Fibroblast of skin of back (primary cell): ENCODE results near the gene NTRK3.

Experiments
- DNase-seq: peaks from one replicate; pipeline ENCODE4 v3.0.0-alpha.2; 2013

The NTRK3 gene

DNA sequence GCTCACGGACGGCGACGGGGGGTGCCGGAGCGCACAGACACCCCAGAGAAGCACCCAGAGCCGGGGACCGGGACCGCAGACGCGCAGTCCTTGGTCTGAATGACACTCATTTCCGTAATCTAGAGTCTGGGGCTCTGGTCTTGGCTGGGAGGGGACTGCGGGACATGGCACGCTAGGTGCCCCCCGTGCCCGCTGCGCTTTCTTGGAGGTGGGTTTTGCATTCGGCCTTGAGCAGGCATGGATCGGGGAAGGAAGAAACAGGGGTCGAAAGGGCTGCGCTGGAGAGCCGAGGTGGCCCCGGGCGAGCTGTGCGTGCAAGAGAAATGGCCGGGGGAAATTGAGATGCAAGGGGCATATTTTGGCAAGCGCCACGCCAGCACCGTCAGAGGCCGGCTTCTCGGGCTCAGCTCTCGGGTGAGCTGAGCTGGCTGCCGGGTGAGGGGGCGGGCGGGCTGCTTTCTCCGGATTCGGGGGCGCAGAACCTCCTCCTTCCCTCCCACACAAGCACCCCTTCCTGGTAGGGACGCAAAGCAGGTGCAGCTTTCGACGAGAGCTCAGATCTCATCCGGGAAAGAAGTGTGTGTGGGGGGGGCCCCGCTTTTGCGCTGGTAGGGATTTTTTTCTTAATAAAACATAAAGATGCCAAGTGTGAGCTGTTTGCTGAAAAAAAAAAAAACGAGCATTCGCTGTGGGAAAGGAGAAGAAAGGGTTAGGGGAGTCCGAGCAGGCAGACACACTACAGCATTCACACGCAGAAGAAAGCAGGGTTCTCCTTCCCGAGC lies 963 bp upstream of the NTRK3 start:
- no peak for DNase-seq

DNA sequence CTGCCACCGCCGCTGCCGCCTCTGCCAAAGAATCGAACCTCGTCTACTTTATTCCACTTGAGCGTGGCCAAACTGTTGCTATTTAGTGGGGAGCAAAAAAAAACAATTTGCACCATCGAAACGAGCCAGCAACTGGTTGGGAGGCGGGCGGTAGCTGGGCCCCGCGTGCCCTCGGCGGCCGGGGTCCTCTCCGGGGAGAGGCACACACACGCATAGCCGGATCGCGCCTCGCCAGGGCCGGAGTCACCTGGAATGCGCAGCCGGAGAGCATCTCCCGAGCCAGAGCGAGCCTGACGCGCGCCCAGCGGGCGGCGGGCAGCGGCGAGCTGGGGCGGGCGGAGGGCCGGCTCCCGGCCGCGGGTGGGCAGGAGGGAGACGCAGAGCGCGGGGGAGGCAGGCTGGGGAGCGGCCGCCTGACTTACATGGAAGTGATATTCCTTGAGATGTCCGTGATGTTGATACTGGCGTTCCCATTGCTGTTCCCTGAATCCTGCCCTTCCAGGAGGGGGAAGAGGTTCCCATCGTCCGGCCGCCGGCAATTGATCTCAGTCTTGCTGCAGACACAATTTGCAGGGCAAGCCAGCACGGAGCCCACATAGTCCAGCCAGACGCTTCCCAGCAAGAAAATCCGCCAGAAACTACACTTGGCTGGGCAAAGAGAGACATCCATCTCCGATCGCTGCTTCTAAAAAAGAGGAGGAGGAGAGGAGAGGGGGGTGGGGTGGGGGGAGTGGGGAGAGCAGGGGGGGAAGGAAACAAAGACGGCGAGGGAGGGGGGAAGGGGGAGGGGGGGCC lies 858 bp downstream of the NTRK3 start:
- DNase-seq: peak; percentile 51

DNA sequence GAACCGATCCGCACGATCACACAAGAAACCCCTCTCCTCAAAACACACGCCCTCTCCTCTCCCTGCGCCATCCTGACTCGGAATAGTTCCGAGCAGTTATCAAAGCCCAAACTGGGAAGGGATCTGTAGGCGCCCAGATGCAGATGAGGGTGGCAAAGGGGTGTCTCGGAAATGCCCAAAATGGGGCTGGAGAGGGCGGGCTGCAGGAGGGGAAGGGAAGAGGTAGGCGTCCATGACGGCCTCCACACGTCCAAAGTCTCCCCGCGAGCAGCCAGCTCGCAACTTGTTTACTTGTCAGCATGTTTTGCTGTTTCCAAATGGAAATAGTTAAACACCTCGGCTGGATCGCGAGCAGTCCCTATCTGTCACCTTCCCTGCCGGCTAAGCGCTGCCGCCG lies 1.5 kb downstream of the NTRK3 start:
- no peak for DNase-seq

DNA sequence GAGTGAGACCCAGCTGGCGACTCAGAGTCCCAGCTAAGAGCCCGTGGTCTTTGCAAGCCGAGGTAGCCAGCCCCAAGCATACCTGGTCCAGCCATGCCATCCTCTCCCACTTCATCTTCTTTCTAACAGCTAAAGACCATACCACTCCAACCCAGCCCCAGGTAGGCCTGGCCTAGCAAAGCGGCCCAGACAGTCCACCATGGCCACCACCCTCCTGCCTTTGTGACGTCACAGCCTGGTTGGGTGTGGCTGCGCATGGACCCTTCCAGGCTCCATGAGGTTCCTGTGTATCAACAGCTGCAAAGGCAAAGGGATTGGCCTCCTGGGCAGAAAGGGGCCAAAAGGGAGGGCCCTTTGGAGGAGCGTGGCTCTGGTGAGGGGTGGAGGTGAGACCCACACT lies 4.1 kb downstream of the NTRK3 start:
- no peak for DNase-seq

DNA sequence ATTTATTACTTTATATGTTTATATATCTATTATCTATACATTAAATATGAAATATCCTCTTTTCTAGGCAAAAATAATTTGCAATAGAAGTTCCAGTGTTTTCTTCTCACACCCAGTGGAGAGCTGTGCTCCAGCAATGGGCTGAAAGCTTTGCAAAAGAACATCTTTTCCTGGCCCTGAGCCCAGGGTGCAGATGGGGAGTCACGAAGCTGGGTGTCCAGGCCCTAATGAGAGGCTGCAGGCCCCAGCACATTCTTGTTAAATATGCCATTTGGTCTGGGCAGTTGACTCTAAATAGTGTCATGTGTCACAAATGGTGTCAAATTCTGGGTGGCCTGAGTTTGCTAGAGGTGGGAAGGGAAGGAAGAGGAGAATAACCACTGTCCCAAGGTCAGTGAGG lies 5.7 kb downstream of the NTRK3 start:
- no peak for DNase-seq

DNA sequence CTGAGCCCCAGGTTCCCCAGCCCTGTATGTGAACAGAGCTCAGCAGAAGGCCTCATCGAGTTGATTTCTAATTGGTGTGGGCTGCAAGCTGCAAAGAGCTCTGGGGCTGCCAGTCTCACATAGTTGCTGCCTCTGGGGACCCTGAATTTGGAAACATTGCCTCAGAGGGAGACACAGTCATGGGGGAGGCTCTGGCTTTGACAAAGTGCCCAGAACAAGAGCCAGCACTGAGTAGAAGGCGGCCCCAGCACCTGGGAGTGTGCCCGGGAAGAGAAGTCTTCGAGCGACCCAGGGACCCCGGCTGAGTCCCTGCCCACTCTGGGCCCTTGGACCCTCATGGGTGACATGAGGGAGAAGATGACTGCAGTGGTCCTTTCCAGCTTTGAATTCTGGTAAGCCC lies 7.3 kb downstream of the NTRK3 start:
- DNase-seq: no peak

DNA sequence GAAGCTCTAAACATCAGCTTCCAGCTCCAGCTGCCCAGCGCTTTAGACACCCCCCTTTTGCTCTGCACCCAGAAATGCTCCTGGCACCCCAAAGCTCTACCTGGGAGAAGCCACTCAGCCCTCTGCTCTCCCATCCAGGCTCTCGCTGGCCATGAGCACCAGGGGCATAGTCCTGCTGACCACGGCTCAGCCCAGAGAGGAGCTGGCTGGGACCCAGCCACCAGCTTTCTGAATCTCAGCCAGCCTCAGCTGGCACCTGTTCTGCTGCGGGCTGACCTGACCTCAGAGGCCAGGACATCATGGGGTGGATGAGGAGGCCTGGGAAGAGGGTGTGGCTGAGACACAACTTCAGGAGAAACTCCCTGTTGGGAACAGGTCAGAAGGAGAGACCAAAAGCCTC lies 8.6 kb downstream of the NTRK3 start:
- DNase-seq: no peak

DNA sequence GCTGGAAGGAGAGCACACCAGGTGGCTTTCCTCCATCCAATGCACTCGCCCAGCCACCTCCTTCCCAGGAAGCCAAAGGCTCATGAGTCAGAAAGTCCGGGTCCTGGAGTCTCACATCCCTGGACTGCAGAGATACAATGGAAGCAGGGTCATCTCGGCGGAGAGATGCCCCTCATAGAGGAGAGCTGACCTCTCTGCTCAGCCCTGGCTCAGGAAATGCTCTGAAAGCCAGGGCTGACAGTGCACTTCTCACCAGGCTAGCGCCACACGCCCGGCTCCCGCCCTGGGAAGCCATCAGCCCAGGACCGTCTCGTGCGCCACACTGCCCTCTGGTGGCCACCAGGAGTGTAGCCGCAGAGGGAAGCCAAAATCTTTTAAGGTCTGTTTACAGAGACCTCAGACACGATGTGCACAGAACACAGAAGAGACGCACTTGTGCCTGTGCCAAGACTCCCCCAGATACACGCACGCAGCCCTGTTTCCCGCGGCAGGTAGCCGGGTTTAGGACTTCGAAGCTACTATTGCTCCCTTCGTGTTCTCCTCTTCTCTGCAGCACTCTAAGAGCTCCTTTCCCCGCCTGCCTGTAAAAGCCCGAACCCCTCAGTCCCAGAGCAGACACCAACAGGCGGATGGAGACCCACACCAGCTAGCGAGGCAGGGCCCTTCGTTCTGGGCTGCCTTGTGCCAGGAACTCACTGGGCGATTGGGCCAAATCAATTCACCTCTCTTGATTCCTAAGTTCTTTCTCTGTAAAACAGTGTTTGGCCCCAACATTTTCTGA lies 9.7 kb downstream of the NTRK3 start:
- DNase-seq: peak; percentile 64

DNA sequence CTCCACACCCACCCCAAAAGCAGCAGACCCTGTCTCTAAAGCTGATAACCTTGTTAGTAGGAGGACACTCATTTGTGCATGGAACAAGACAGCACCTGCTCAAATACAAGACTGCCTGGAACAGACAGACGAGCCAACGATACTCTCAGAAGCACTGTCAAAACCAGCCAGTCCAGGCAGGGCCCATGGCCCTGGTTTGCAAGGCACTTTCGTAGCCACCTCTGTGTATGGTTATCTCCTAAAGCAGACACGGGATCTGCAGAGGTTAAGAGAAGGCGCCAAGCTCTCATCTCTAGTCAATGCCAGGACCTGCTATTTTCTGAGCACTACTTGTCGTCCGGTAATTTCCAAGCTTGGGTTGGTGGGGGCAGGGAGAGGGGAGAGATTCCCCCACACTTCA lies 10.5 kb downstream of the NTRK3 start:
- DNase-seq: no peak

DNA sequence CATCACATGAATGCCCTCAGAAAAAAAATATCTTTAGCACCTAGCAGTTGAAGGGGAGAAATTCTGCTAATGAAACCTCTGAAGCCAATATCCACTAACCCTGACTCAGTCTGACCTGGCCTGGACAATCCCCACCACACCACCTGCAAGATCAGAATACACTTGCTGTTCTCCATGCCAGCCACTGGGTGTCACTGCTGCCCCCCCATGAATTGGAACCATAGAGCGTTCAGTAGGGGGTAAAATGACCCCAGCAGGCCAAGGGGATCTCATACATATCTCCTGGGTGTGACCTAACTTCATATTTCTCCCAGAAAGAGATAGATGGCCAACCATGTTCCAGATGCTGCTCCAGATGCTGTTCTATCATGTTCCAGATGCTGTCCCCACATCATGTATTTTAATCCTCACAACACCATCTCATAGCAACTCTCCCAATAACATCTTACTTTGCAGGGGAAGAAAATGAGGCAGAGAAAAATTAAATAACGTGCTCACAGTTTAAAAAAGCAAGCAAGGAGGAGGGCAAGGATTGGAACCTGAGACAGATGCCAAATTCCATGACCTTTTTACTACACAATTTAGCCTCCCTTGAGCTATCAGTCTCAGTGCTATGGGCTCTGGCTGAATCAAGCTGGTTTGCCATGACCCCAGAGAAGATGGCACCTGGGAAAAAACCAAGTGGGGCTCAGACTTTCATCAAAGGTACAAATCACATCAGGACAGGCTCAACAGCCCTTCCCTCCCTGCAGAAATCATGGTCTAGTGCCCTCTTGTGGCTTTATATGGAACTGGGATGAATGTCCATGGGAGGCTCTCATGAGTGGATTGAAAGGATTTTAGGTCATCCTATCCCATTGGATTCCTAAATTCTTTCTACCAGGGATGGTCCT lies 12.4 kb downstream of the NTRK3 start:
- peak; percentile 39 for DNase-seq

DNA sequence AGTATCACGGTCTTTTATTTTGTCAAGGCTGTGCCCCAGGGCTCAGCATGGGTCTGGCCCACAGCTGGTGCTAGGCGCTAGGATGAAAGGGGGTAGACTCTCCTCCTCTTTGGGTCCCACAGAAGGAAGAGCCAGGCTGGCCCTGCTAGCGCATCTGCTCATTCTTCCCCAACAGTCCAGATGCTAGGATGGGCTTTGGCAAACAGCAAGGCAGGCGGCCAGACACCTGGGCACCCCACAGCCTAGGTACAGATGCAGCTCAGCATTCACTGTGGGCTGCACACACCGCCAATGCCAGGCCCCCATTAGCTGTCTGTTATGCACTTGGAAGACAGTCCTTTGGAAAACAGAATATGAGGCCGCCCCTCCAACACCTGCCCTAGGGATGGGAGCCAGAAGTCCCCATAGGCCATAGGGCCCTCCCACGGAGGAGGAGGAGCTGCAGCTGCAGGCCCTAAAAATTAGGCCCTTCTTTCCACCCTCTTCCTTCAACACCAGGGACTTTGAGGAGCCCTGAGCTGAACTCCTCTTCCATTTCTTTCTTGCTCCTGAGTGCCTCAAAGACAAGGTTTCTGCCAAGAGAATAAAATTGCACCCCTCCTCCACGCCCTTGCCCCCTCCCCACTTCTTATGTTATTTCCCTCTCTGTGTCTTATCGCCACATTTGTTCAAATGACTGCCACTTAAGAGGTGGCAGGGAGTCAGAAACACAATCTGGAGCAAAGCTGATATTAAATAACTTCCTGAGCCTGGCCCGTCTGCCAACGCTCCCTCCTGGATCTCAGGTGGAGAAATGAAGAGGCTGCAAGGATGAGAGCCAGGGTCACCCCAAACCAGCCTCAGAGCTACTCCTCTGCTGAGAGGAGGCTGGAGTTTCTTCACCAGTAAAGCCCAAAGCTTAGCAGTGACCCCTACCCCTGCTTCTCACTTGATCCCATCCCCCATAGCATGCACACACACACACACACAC lies 13.7 kb downstream of the NTRK3 start:
- no peak for DNase-seq

DNA sequence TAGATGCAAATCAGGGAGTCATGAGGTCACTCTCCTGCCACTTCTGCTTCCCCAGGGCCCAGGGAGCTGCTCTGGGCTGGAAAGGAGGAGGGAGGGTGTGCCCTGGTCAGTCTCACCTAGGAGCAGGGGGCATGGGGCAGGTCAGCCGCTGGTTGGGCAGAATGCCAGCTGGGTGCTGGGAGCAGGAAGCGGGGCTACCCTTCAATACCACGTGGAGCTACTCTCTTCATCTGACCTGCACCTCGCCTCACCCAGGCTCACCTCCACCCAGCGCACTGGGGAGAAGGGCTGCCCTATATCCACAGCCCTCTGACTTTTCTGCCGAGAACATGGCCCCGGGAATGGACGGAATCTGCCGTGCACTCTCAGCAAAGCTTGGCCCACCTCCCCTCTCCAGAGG lies 15.1 kb downstream of the NTRK3 start:
- no peak for DNase-seq

DNA sequence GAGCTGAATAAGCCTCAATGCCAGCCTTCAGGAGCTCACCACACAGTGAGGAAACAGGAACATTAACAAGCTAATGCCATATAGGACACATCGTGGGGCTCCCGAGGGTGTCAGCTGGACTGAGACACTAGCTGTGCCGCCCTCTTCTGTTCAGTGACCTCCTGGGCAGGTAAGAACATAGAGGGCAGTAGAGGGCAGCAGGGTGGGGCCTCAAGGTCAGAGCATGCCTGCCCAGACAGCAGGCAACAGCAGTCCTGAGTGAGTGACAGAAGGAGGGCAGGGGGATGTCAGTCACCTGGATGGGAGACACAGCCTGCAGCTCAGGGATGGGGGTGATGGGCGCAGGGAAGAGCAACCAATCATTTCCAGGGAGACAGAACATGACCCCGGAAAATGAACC lies 15.5 kb downstream of the NTRK3 start:
- DNase-seq: no peak

DNA sequence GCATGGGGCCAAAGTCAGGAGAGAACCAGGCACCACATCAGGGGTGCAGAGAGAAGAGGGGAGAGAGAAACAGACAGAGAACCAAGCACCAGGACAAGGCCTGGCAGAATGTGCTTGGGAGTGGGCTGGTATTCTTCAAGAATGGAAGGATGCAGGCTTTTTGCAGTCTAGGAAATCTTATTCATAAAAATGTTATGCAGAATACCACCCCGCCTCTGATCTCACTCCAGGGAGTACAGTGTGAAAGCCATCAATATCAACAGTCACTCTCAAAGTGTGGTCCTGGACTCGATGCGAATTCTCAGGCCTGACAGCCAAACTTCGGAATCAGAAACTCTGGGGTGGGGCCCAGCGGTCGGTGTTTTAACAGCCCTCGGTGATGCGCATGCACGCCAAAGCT lies 16.9 kb downstream of the NTRK3 start:
- DNase-seq: no peak

DNA sequence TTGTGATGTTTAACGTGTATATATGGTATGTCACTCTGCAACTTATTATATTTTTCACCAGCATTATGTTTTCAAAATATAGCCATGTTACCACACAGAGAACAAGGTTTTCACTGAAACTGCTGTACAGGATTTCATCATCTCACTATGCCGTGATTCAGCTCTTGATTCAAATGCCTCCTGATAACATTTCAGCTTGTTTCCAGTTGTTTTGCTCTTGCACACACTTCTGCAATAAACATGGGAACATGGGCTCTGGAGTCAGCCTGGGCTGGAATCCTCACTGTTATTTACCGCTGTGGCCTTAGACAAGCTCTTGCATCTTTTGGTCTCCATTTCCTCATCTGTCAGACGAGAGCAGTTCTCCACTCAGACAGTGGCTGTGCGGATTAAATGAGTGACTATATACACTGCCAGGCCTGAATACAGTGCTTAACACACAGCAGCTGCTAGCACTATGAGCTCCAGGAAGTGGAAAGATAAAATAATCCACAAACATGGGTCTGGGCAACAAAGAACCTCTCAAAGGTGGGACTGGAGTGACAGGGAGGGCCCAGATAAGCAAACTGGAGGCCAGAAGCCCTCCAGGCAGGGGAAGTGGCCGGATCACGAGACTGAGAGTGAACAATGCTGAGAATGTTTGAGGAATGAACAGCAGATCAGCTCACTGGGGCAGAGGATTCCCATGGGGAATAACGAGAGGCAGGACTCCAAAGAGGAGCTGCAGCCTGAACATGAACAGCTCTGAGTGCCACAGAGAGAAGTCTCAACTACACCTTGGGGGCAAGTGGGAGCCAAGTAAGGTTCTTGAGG lies 17.7 kb downstream of the NTRK3 start:
- DNase-seq: peak; percentile 80

DNA sequence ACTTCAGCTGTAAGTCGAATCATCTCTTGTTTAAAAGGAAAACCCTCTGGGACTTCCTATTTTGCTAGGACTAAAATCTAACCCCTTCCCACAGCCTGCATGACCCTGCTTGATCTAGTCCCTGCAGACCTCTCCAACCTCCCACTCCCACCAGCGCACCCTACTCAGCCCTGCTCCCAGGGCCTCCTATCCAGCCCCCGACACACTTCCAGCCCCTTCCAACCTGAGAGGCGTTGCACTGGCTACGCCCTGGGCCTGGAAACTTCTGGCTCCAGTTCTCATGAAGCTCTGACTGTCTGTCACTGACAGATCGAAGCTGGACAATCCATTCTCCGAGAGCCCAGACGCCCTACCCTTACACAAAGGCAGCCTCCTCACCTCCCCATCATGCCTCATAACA lies 21.8 kb downstream of the NTRK3 start:
- no peak for DNase-seq

DNA sequence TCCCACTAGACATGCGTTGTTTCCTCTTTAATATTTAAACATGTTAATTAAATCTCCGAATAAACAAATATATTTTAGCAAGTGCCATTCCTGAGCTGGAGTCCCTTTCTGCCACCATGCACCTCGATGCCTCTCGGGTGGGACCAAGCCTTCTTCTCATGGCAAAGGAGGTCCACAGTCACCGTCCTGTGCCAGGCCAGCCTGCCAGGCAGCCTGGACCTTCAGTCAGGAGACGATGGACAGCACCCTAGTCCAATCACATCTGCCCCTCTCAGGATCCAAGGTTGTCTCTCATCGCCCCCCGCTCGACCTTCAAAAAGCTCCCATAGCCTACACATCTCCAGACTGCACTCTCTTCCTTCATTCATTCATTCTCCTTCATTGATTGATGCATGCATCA lies 22.6 kb downstream of the NTRK3 start:
- no peak for DNase-seq

DNA sequence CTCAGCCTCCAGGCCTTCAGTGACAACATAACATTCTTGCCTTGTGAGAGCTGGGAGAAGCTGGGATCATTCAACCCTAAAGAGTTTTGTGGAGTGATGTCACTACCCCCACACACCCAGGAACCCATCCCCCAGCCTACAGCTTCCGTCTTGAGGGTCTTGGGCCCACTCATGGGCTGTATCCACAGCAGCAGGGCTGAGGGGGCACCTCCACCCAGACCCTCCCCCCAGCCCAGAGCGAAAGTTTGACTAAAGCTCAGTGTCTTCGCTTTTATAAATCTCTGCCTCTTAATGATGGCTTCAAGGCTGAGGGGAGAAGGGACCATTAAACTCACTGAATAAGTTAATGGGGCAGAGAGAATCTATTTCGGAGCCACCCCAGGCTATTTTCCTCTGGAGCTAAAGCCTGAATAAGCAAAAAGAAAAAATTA lies 23.8 kb downstream of the NTRK3 start:
- DNase-seq: no peak

DNA sequence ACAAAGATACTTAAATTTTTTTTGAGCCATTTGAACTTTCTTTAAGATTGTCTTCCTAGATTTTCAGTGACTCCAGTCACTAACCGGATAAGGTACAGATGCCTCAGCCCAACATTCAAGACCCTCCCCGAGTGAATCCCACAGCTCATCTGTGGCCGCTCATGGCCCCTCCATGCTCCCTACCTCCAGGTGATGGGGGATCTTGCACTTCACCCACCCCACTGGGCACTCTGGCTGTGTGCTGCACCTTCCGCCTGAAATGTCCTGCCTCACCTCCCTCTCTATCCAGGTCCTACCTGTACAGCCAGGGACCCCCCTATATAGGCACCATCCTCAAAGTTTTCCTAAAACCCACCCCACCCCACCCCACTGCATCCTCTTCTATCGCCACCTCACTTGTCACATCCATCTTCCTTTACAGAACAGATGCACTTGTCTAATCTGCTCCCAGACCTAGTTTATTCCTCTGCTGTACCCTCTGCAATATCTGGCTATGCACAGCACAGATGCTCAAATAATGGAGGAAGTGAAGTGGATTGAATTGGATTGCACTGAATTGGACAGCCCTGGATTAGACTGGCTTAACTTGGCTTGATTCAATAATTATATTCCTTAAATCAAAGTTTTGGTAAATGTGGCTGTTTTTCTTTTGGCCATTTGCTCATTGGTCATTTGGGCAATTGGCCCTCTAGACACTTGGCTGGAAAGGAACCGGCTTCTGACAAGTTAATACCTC lies 24.5 kb downstream of the NTRK3 start:
- no peak for DNase-seq
